Measurements from ENCODE around the gene CST11. TPM values are rescaled to one million over a fixed set of nuclear protein-coding genes. Genes with fewer than 3 reads are reported as not detected.

Gene CST11
- total RNA-seq, 4 donors from 2014 or later: not detected

DNA sequence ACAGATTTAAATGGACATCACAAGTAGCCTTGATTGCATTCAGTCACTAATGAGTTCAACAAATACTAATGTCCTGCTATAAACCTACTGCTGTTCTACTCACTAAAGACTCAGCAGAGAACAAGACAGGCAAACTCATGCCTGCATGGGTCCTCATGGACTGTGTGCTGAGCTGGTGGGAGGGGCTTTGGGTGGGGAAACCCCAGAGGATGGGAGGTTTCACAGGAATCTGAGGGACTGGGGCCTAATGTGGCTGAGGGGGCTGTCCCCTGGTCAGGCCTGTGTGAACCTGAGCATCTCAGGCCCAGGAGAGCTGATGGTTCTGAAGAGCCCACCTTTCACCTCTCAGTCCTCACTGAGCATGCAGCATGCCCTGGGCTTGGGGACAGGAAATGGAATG, 39.6 kb upstream of the CST11 start:
- TF ChIP-seq POLR2AphosphoS5 (IDR thresholded peaks at IDR 0.05) (no peak), EP300 (IDR thresholded peaks at IDR 0.05; ENCODE audit: low read depth) (no peak), POLR2A (IDR thresholded peaks at IDR 0.05) (no peak)
- TF ChIP-seq, protein P1, sequence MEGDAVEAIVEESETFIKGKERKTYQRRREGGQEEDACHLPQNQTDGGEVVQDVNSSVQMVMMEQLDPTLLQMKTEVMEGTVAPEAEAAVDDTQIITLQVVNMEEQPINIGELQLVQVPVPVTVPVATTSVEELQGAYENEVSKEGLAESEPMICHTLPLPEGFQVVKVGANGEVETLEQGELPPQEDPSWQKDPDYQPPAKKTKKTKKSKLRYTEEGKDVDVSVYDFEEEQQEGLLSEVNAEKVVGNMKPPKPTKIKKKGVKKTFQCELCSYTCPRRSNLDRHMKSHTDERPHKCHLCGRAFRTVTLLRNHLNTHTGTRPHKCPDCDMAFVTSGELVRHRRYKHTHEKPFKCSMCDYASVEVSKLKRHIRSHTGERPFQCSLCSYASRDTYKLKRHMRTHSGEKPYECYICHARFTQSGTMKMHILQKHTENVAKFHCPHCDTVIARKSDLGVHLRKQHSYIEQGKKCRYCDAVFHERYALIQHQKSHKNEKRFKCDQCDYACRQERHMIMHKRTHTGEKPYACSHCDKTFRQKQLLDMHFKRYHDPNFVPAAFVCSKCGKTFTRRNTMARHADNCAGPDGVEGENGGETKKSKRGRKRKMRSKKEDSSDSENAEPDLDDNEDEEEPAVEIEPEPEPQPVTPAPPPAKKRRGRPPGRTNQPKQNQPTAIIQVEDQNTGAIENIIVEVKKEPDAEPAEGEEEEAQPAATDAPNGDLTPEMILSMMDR (IDR thresholded peaks at IDR 0.05): no peak
- Histone ChIP-seq H3K27me3 (no peaks in the 10 kb centered on the region), H3K4me3 (no peak overlapping the region), H3K27ac (no peak overlapping the region), H3K36me3 (no peaks in the 10 kb centered on the region), H3K9me3 (no peaks in the 10 kb centered on the region), H3K4me1 (no peaks in the 10 kb centered on the region)
- intact Hi-C loops (cut with DNase I; ENCODE audit: low total_unique reads): no loop called here
- DNase-seq: no peak
- in situ Hi-C loops (cut with MboI; ENCODE audit: low pct_ligation_motif_present in 1 of 4, low pct_unique_long_range_greater_than_20kb in 1 of 4, low sequenced_read_pairs in 3 of 4): loop anchor here in 1 of 4 donors (25.0 kb wide), 1 partner anchor 95 kb away; no protein-coding TSS in a partner anchor

DNA sequence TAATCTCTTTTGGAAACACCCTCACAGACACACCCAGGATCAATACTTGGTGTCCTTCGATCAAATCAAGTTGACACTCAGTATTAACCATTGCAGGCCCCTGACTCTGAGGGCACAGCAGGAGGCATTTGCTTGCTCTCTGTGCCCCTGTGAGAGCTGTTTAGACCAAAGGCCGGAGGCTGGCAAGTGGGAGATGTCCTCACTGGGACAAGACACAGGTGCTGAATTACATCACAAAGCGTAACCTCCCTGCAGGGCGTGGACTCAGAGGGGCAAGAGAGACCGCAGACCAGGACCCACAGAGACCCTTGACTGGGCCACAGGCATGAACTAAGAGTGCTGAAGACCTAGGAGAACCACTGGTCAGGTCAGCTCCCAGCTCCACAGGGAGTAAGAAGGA, 38.1 kb upstream of the CST11 start, which contains the start of gene CST8:
CST8 (plus strand) TSS at position 301 of the 400 bp plus-strand sequence. CDS start 551 bp downstream, outside the sequence.
- no peaks in the 10 kb centered on the region for H3K27me3 ChIP-seq
- no peaks in the 10 kb centered on the region for H3K9me3 ChIP-seq
- H3K27ac ChIP-seq: no peak within 1 kb of the TSS
- 64 to 83% methylated on average over 3 to 5 of the region's 5 CpGs for WGBS, 2 donors (ENCODE audit: low coverage in 1 of 2)
- intact Hi-C loops (cut with DNase I; ENCODE audit: low total_unique reads): no loop called here
- H3K4me3 ChIP-seq: no peak within 1 kb of the TSS
- DNase-seq: no peak
- in situ Hi-C loops (cut with MboI; ENCODE audit: low pct_ligation_motif_present in 1 of 4, low pct_unique_long_range_greater_than_20kb in 1 of 4, low sequenced_read_pairs in 3 of 4): loop anchor here in 1 of 4 donors (25.0 kb wide), 1 partner anchor 96 kb away; no protein-coding TSS in a partner anchor
- H3K36me3 ChIP-seq: no peaks in the 10 kb centered on the region
- TF ChIP-seq, protein P1 (IDR thresholded peaks at IDR 0.05): no peak
- TF ChIP-seq POLR2AphosphoS5 (IDR thresholded peaks at IDR 0.05): no peak
- TF ChIP-seq EP300 (IDR thresholded peaks at IDR 0.05; ENCODE audit: low read depth): no peak
- no peak for TF ChIP-seq POLR2A (IDR thresholded peaks at IDR 0.05)
- H3K4me1 ChIP-seq: no peaks in the 10 kb centered on the region

DNA sequence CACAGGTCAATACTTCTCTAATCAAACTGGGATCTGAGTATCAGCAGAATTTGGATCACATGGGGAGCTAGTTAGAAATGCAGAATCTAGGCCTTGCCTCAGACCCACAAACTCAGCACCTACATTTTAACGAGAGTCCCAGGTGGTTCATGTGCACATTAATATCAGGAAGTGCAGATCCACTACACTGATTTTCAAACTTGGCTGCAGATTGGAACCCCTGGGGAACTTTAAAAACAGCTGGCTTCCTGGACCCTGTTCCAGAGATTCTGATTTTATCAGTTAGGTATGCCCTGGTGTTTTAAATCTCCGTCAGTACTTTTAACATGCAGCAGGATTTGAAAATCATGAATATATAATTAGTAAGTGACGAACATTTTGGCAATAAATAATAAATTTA, 36.3 kb upstream of the CST11 start:
- intact Hi-C loops (cut with DNase I; ENCODE audit: low total_unique reads): no loop called here
- Histone ChIP-seq H3K36me3 (no peaks in the 10 kb centered on the region), H3K27me3 (no peaks in the 10 kb centered on the region), H3K27ac (no peak overlapping the region), H3K4me3 (no peak overlapping the region), H3K4me1 (no peaks in the 10 kb centered on the region), H3K9me3 (no peaks in the 10 kb centered on the region)
- WGBS, 2 donors (ENCODE audit: low coverage in 1 of 2): 76 to 78% methylated on average over 2 to 3 of the region's 3 CpGs
- TF ChIP-seq, protein P1 (IDR thresholded peaks at IDR 0.05): no peak
- TF ChIP-seq EP300 (IDR thresholded peaks at IDR 0.05; ENCODE audit: low read depth): no peak
- no peak for TF ChIP-seq POLR2A (IDR thresholded peaks at IDR 0.05)
- TF ChIP-seq POLR2AphosphoS5 (IDR thresholded peaks at IDR 0.05): no peak
- no peak for DNase-seq
- in situ Hi-C loops (cut with MboI; ENCODE audit: low pct_ligation_motif_present in 1 of 4, low pct_unique_long_range_greater_than_20kb in 1 of 4, low sequenced_read_pairs in 3 of 4): loop anchor here in 1 of 4 donors (25.0 kb wide), 1 partner anchor 98 kb away; no protein-coding TSS in a partner anchor

DNA sequence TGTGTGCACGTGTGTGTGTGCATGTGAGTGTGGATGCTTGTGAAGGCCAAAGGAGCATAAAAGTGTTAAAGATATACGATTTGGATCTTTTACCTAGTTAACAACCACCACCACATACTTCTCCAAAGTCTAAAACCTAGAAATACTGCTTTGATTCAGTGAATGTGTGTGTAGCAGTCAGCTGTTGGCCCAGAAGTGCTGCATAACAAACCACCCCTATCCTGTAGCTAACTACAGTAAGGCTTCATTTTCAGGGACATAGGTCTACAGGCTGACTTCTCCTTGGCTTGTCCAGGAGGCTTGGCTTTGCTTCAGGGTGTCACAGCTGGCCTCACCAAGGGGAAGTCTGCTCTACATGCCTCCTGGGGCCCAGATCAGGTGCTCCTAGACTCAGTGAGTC, 35.8 kb upstream of the CST11 start:
- 64 to 94% methylated on average over 2 of the region's 2 CpGs for WGBS, 2 donors (ENCODE audit: low coverage in 1 of 2)
- Histone ChIP-seq H3K27ac (no peak overlapping the region), H3K9me3 (no peaks in the 10 kb centered on the region), H3K27me3 (no peaks in the 10 kb centered on the region), H3K36me3 (no peaks in the 10 kb centered on the region), H3K4me1 (no peaks in the 10 kb centered on the region), H3K4me3 (no peak overlapping the region)
- no peak for DNase-seq
- TF ChIP-seq EP300 (IDR thresholded peaks at IDR 0.05; ENCODE audit: low read depth) (no peak), POLR2AphosphoS5 (IDR thresholded peaks at IDR 0.05) (no peak), POLR2A (IDR thresholded peaks at IDR 0.05) (no peak)
- TF ChIP-seq, protein P1 (IDR thresholded peaks at IDR 0.05): no peak
- in situ Hi-C loops (cut with MboI; ENCODE audit: low pct_ligation_motif_present in 1 of 4, low pct_unique_long_range_greater_than_20kb in 1 of 4, low sequenced_read_pairs in 3 of 4): loop anchor here in 1 of 4 donors (25.0 kb wide), 1 partner anchor 99 kb away; no protein-coding TSS in a partner anchor
- intact Hi-C loops (cut with DNase I; ENCODE audit: low total_unique reads): no loop called here
